HG02623 (cell line): ENCODE results near the gene CDON.
A peak's percentile ranks its signal among the peaks of the same experiment; 100 is the strongest.

Experiments used
- ATAC-seq: cut with Tn5 transposase; IDR thresholded peaks from one replicate; pipeline ENCODE4 v1.9.1; 2021; ENCODE audit warnings: moderate library complexity; ENCODE audit not compliant: unreplicated experiment

CDON gene, protein sequence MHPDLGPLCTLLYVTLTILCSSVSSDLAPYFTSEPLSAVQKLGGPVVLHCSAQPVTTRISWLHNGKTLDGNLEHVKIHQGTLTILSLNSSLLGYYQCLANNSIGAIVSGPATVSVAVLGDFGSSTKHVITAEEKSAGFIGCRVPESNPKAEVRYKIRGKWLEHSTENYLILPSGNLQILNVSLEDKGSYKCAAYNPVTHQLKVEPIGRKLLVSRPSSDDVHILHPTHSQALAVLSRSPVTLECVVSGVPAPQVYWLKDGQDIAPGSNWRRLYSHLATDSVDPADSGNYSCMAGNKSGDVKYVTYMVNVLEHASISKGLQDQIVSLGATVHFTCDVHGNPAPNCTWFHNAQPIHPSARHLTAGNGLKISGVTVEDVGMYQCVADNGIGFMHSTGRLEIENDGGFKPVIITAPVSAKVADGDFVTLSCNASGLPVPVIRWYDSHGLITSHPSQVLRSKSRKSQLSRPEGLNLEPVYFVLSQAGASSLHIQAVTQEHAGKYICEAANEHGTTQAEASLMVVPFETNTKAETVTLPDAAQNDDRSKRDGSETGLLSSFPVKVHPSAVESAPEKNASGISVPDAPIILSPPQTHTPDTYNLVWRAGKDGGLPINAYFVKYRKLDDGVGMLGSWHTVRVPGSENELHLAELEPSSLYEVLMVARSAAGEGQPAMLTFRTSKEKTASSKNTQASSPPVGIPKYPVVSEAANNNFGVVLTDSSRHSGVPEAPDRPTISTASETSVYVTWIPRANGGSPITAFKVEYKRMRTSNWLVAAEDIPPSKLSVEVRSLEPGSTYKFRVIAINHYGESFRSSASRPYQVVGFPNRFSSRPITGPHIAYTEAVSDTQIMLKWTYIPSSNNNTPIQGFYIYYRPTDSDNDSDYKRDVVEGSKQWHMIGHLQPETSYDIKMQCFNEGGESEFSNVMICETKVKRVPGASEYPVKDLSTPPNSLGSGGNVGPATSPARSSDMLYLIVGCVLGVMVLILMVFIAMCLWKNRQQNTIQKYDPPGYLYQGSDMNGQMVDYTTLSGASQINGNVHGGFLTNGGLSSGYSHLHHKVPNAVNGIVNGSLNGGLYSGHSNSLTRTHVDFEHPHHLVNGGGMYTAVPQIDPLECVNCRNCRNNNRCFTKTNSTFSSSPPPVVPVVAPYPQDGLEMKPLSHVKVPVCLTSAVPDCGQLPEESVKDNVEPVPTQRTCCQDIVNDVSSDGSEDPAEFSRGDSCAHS (N-terminal part only)

DNA sequence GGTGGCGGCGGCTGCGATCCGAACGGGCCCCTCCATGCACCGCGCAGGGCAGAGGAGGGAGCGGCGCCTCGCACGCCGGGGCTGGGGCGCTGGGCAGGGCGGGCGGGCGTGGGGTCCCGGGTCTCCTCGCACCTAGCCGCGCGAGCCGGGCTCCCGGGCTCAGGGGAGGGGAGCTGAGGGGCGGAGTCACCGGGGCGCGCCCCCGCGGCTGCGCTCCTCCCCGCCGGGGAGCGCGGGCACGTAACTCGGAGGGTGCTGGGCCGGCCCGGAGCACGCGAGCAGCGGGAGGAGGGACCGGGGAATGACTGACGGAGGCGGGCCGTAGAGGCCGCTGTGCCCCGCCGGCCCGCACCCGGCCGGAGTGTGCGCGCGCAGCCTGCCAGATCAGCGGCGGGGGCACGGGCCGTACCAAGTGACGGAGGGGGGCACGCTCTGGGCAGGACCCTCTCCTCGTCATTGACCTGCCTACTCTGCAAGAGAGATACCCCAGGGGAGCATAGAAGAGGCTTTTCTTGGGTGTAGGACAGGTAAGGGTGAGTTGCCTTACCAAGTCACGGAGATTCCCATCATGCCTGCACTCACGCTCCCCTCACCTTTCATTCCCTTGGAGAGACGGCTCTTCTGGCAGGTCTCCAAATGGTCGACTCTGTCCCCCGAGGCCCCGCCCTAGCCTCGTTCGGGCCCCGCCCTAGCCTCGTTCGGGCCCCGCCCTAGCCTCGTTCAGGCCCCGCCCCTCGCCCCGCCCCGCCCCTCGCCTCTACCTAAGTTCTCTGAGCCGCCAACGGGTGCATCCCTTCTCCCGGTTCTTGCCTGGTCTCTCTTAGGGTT is at the start of gene CDON:
CDON (minus strand) TSS at position 188 of the 828 bp plus-strand sequence. CDS start 39,390 bp downstream, outside the sequence.
- ATAC-seq = peak; percentile 96

- ATAC-seq = no peak
Measured at GRCh38 chr11:126111458-126112116, 48.9 kb upstream of the CDON start.

- peak; percentile 51 for ATAC-seq
Measured at GRCh38 chr11:126109941-126110731, 47.5 kb upstream of the CDON start.

GRCh38 chr11:126106594-126107328 is 44.1 kb upstream of the CDON start:
- no peak for ATAC-seq

DNA sequence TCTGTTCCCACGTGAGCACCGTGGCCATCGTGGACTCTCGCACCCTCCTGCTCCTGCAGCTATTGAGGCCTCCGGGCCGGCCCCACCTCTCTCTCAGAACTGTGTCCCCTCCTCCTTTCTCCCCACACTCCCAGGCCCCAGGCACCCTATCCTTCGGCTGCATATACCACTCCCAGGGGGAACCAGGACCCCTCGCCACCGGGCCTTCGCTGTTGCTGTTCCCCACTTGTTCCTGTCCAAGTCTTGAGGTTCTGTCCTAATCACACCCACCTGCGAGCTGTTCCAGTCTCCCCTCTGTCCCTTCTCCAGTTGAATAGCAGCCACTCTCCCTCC is 43.0 kb upstream of the CDON start:
- ATAC-seq = no peak

DNA sequence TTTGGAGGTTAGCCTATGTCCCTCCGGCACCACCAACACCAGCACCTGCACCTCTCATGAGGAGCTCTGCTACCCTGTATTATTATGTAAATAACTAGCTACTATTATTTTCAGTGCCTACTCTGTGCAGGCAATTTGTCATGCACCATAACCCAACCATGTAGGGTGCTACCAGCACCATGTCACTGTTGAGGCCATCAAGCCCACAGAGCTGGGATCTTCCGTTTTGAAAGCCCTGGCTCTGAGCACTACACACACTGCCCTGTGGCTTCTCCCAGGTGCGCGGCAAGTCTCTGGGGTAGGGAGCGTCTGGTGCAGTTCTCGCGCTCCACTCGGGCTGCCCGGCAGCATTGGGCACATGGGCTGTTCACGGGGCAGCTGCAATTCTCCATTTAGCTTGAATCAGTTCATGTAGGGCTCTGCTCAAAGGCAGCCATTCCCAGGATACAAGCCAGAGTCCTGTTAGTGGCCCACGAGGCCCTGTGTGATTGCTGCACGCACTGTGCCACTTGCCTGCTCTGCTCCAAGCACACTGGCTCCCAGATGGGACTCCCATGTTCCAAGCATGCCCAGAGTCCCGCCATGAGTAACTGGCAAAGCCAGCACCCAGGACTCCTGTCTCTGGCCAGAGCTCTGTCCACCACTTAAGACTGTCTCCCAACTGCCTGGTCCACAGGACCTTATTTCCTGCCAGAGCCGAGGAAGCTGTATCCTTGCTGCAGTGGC is 42.5 kb upstream of the CDON start:
- ATAC-seq = no peak

- no peak for ATAC-seq
Measured at GRCh38 chr11:126104420-126104819, 41.8 kb upstream of the CDON start.

GRCh38 chr11:126103150-126103549 is 40.5 kb upstream of the CDON start:
- no peak for ATAC-seq

DNA sequence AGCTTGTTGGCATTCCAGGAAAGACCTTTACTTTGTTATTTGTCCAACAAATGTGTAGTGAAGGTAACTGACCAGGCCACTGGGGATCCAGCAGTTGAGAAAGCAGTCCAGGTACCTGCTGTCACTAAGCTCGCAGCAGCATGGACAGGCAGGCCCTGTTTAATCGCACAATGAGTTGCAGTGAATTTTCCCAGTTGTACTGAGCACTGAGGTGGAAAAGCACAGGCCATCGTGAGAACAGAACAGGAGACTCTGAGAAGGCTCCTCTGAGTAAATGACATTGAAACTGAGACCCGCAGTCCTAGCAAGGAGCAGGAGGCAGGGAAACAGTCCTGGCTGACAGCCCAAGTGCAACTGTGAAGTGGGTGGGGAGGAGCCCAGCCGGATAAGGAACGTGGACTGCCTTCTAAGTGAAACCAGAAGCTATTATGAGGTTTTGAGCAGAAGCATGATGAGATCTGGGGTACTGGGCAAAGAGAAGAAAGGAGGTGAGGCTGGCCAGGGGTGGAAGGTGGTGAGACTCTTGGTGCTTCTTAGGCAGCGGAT is 39.8 kb upstream of the CDON start:
- ATAC-seq = no peak

DNA sequence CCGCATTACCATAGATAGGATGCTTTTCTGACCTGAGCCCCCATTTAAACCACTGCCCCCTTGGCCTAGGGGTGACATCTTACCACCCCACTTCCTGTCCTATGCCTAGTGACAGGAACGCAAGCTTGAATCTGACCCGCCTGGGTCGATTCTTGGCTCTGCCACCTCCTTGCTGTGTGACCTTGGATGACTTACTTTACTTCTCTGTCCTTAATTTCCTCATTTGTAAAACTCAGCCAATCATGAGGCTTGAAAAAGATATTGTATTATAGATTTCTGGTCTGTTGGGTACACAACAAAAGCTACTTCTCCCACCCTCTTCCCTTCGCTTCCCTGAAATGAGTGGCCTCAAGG is 39.2 kb upstream of the CDON start:
- no peak for ATAC-seq

DNA sequence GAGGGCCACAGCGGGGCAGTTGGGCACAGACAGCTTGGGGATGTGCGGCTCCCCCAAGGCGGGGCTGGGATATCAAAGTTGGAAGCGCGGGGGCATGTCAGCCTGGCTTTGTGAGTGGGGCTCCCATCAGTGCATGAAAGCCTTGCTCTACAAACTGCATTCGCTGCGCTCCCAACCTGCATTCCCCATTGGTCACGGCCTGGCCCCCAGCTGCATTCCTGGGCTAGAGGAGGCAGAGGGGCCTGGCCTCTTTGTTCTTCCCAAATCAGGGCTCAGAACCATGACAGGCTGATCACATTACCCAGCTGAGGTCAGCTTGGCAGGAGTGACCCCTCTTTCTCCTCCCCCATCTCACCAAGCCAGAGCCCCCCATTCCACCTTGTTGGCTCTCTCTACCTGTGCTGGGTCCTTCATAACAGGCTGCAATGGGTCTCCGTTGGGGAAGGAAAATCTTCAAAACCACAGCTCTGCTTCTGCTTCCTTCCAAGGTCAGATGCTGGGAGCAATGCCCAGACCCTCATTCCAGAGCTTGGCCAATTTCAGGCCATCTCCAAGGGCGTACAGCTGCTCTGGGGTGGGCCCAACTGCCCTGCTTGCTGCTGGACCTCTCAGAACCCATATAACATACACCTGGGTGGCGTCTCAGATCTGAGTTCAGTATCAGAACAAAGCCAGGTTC is 38.7 kb upstream of the CDON start:
- ATAC-seq = no peak

- no peak for ATAC-seq
Measured at GRCh38 chr11:126100716-126101115, 38.0 kb upstream of the CDON start.

DNA sequence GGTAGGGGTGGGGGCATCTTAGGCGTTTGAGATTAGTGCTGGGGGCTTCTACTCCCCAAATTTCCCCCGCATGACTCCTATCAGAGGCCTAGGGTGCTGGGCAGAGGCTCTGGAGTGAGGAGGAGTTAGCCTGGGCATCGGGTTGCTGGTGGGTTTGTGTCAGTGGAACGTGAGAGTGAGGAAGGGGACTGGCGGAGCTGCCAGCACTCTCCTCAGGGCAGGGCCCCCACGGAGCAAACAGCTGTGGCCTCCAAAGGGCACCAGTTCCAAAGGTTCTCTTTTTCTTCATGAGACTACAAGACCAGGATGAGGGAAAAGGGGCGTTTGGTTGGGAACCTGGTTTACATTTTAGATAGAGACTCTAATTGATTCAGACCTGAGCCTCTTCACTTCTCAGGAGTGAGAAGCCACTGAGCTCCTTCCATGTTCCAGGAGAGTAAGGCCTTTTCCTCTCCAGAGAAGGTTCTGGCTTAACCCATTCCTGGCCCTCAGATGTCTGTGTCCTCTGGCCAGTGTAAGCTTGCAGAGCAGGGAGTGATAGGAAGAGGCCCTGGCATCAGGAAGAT is 35.6 kb upstream of the CDON start:
- no peak for ATAC-seq

GRCh38 chr11:126095745-126096144 is 33.1 kb upstream of the CDON start:
- no peak for ATAC-seq

DNA sequence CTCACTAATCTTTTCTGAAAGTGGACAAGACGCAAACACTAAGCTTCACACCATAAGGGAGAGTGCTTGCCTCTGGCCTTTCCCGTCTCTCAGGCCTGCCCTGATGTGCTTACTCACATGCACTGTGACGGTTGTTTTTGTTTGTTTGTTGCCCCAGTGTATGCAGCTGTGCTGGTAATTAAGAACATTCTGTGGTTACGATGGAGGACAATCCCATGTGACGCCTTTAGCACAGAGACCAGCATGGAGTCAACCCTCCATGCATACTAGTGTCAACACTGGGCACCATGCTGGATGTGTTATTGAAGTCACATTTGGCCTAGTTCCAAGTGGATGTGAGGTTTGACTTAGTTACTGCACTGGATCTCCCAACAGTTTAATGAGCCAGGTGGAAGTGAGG is 27.8 kb upstream of the CDON start:
- no peak for ATAC-seq

- no peak for ATAC-seq
Measured at GRCh38 chr11:126088999-126089398, 26.3 kb upstream of the CDON start.

DNA sequence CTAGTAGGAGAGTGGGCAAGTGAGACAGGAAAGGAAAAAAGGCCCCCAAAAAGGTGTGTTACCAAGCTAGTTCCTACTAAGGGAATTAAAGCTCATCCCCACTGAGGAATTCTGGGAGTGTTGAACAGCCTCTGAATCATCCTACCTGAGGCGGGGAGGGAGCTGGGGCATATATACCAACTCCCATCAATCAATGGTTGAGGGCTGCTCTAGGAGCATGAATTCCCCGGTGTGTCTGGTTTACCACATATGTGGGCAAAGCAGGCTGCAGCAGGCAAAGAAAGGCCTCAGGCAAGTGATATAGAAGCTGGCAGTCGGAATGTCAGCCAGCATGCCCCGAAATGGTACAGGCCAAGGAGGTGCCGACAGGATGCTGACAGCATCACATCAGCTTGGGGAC is 23.6 kb upstream of the CDON start:
- no peak for ATAC-seq
